ENCODE results near the gene PCDHA13.

GRCh38 chr5:140855772-140856674 lies 25.9 kb upstream of the PCDHA13 start, which contains the start of gene PCDHA10:
- TF ChIP-seq EZH2 (IDR thresholded peaks at IDR 0.05; ENCODE audit: borderline replicate concordance, insufficient read depth, low read length, poor library complexity, severe bottlenecking) (no peak), CTCF (IDR thresholded peaks at IDR 0.05; ENCODE audit: poor library complexity, severe bottlenecking) (no peak)
